SK-N-SH (cell line): ENCODE results near the gene NUP205. TPM values are rescaled to one million over a fixed set of nuclear protein-coding genes. Genes with fewer than 3 reads are reported as not detected.

Experiments
- CTCF ChIA-PET: fragments of 300-600, 350-600 bp; formaldehyde crosslinking; extraction: SDS; loops from one replicate; lab custom pipeline; 2021; lab: Yijun Ruan, JAX
- POLR2A ChIA-PET: fragments of 350-600 bp; sonication (Branson Sonifier 250); formaldehyde crosslinking; extraction: SDS; loops from one replicate; lab custom pipeline; 2020; ENCODE audit warnings: antibody characterized with exemption, inconsistent platforms; lab: Yijun Ruan, JAX
- DNase-seq: peaks from one replicate; pipeline ENCODE4 v3.0.0; 2012
- H2AFZ ChIP-seq: fragments of 200-600 bp; sonication (generic); 2 replicates; pipeline ENCODE4 v1.8.1; 2016; ENCODE audit warnings: antibody characterized with exemption, mild to moderate bottlenecking, low read depth
- H3F3A ChIP-seq: fragments of 200-600 bp; sonication (generic); replicated peaks from 2 replicates; pipeline ENCODE3; 2016; ENCODE audit warnings: antibody characterized with exemption, mild to moderate bottlenecking; ENCODE audit not compliant: insufficient read depth
- H3K27ac ChIP-seq, 2 experiments: fragments of 200-500 bp in 1 of 2; fragments of 200-600 bp in 1 of 2; sonication (Bioruptor generic) in 1 of 2; sonication (generic), shearing (Covaris generic) in 1 of 2; 2 replicates each; pipeline versions ENCODE4 v1.5.1 to v1.6.1; 2014 to 2016; ENCODE audit warnings: low read depth in 2 of 2, inconsistent platforms in 1 of 2, low read length in 1 of 2, mild to moderate bottlenecking in 1 of 2, mixed read lengths in 1 of 2
- H3K27me3 ChIP-seq: fragments of 200-600 bp; sonication (generic), shearing (Covaris generic); 2 replicates; pipeline ENCODE4 v1.6.1; 2016; ENCODE audit warnings: mixed run types; ENCODE audit not compliant: insufficient read depth
- H3K36me3 ChIP-seq, 2 experiments: fragments of 200-500 bp in 1 of 2; fragments of 200-600 bp in 1 of 2; sonication (Bioruptor generic) in 1 of 2; sonication (generic) in 1 of 2; replicated peaks in 1 of 2; 2 replicates each; pipeline versions ENCODE3 to v1.5.1; 2014 to 2016; ENCODE audit warnings: low read length in 1 of 2, mild to moderate bottlenecking in 1 of 2; ENCODE audit not compliant: insufficient read depth in 2 of 2, control insufficient read depth in 1 of 2
- H3K4me1 ChIP-seq, 2 experiments: fragments of 200-500 bp in 1 of 2; fragments of 200-600 bp in 1 of 2; sonication (Bioruptor generic) in 1 of 2; sonication (generic), shearing (Covaris generic) in 1 of 2; 2 replicates each; pipeline versions ENCODE4 v1.5.1 to v1.6.1; 2014 to 2016; ENCODE audit warnings: low read depth in 1 of 2, low read length in 1 of 2, mixed run types in 1 of 2; ENCODE audit not compliant: insufficient read depth in 2 of 2, control insufficient read depth in 1 of 2
- H3K4me2 ChIP-seq: fragments of 200-600 bp; sonication (generic), shearing (Covaris generic); 2 replicates; pipeline ENCODE4 v1.6.1; 2017; ENCODE audit warnings: mixed run types
- H3K4me3 ChIP-seq, 2 experiments: fragments of 200-500 bp in 1 of 2; fragments of 200-600 bp in 1 of 2; sonication (Bioruptor generic) in 1 of 2; sonication (generic), shearing (Covaris generic) in 1 of 2; 2 replicates each; pipeline versions ENCODE4 v1.5.1 to v1.8.1; 2014 to 2016; ENCODE audit warnings: low read depth in 2 of 2, inconsistent platforms in 1 of 2, low read length in 1 of 2, mild to moderate bottlenecking in 1 of 2, mixed read lengths in 1 of 2, moderate library complexity in 1 of 2
- H3K79me2 ChIP-seq: fragments of 200-600 bp; sonication (generic); 2 replicates; pipeline ENCODE4 v1.8.1; 2017; ENCODE audit warnings: mild to moderate bottlenecking; ENCODE audit not compliant: insufficient read depth
- H3K9ac ChIP-seq: fragments of 200-600 bp; sonication (generic); 2 replicates; pipeline ENCODE4 v1.6.1; 2017; ENCODE audit warnings: mixed run types
- H3K9me2 ChIP-seq: fragments of 200-600 bp; sonication (generic); 2 replicates; pipeline ENCODE4 v1.6.1; 2017; ENCODE audit warnings: mixed run types
- H3K9me3 ChIP-seq: fragments of 200-600 bp; sonication (generic); 2 replicates; pipeline ENCODE4 v1.6.1; 2017; ENCODE audit warnings: mixed run types, mild to moderate bottlenecking, moderate library complexity
- H4K20me1 ChIP-seq: fragments of 200-600 bp; sonication (generic); 2 replicates; pipeline ENCODE4 v1.6.1; 2017; ENCODE audit warnings: mild to moderate bottlenecking, mixed run types; ENCODE audit not compliant: insufficient read depth
- CTCF ChIP-seq: fragments of 200-600 bp; sonication (generic); IDR thresholded peaks from 2 replicates; pipeline ENCODE4 v1.6.1; 2017; ENCODE audit warnings: antibody characterized with exemption, mild to moderate bottlenecking, moderate library complexity
- ELF1 ChIP-seq: IDR thresholded peaks from 2 replicates; pipeline ENCODE4 v1.4.0; 2012
- EP300 ChIP-seq, 2 experiments: IDR thresholded peaks; 2 replicates each; pipeline versions ENCODE4 v1.4.0 to v1.6.1; 2012; ENCODE audit warnings: borderline replicate concordance in 1 of 2, low read depth in 1 of 2, low read length in 1 of 2
- EZH2phosphoT487 ChIP-seq: fragments of 200-600 bp; sonication (generic); IDR thresholded peaks from 2 replicates; pipeline ENCODE4 v1.6.1; 2017; ENCODE audit warnings: low read depth, mixed run types, mild to moderate bottlenecking, antibody characterized with exemption, moderate library complexity, borderline replicate concordance
- FOSL2 ChIP-seq: IDR thresholded peaks from 2 replicates; pipeline ENCODE4 v1.4.0; 2012; ENCODE audit warnings: low read depth, mild to moderate bottlenecking, moderate library complexity, borderline replicate concordance
- GABPA ChIP-seq: IDR thresholded peaks from 2 replicates; pipeline ENCODE4 v1.4.0; 2012; ENCODE audit warnings: low read depth, mild to moderate bottlenecking
- GATA2 ChIP-seq: sonication (generic); formaldehyde crosslinking; IDR thresholded peaks from 2 replicates; pipeline ENCODE4 v1.5.0; 2020; ENCODE audit warnings: mild to moderate bottlenecking, missing genetic modification reagents
- JUND ChIP-seq: IDR thresholded peaks from 2 replicates; pipeline ENCODE4 v1.4.0; 2012
- MXI1 ChIP-seq: IDR thresholded peaks from 2 replicates; pipeline ENCODE4 v1.6.1; 2012; ENCODE audit warnings: mild to moderate bottlenecking, low read depth, low read length, improper control_type of control experiment
- POLR2AphosphoS5 ChIP-seq: IDR thresholded peaks from 2 replicates; pipeline ENCODE4 v1.6.1; 2012; ENCODE audit warnings: low read depth, low read length
- RCOR1 ChIP-seq: fragments of 150-350 bp; IDR thresholded peaks from 2 replicates; pipeline ENCODE4 v1.6.1; 2017; ENCODE audit warnings: antibody characterized with exemption, low read length
- RFX5 ChIP-seq: IDR thresholded peaks from 2 replicates; pipeline ENCODE4 v1.6.1; 2012; ENCODE audit warnings: mild to moderate bottlenecking, improper control_type of control experiment, low read length
- SIN3A ChIP-seq: IDR thresholded peaks from 2 replicates; pipeline ENCODE4 v1.6.1; 2012; ENCODE audit warnings: low read depth, mild to moderate bottlenecking, low read length, moderate library complexity, borderline replicate concordance
- SMC3 ChIP-seq: IDR thresholded peaks from 2 replicates; pipeline ENCODE4 v1.6.1; 2012; ENCODE audit warnings: low read depth, low read length, improper control_type of control experiment
- TCF12 ChIP-seq: IDR thresholded peaks from 2 replicates; pipeline ENCODE4 v1.4.0; 2012
- TEAD4 ChIP-seq: IDR thresholded peaks from 2 replicates; pipeline ENCODE4 v1.4.0; 2012; ENCODE audit warnings: mild to moderate bottlenecking, borderline replicate concordance; ENCODE audit not compliant: insufficient read depth
- YY1 ChIP-seq: IDR thresholded peaks from 2 replicates; pipeline ENCODE4 v1.4.0; 2012; ENCODE audit warnings: low read depth, mild to moderate bottlenecking
- WGBS: methylation state at CpG from one replicate; pipeline ENCODE4 v1.1.6; 2017; ENCODE audit warnings: low lambda C conversion rate; 5-methylcytosine and 5-hydroxymethylcytosine counted together
- polyA plus RNA-seq, 3 experiments: library from polyadenylated mRNA; depleted of rRNA; stranded (reverse); fragments of >200 nt; gene quantifications; 2 replicates each; pipeline ENCODE4 v1.2.3, GENCODE V29; 2012
- TF ChIP-seq, protein P1 (sequence below): IDR thresholded peaks from 2 replicates; pipeline ENCODE4; 2012

NUP205 gene
- polyA plus RNA-seq, 1 of the 3 experiments (the other 2 are of a cell fraction) = 48.2 TPM

GRCh38 chr7:135519233-135519688, 38.5 kb upstream of the NUP205 start:
- H3K79me2 ChIP-seq = no peaks in the 10 kb centered on the region
- no peak overlapping the region for H3K9ac ChIP-seq
- no peaks in the 10 kb centered on the region for H3K4me1 ChIP-seq
- no peaks in the 10 kb centered on the region for H3K9me2 ChIP-seq
- ChIA-PET CTCF (interaction anchor here (0.7 to 1.3 kb wide), 2 partner anchors 43 to 179 kb away, joined by 3 read pairs; no protein-coding TSS in a partner anchor), POLR2A (interaction anchor here (0.5 kb wide), 1 partner anchor 147 kb away, joined by 3 read pairs; no protein-coding TSS in a partner anchor)
- no peak overlapping the region for H2AFZ ChIP-seq
- no peak overlapping the region for H3K27ac ChIP-seq
- H3K4me2 ChIP-seq = no peak overlapping the region
- no peaks in the 10 kb centered on the region for H3K27me3 ChIP-seq
- DNase-seq = no peak
- no peak for TF ChIP-seq YY1
- no peak for TF ChIP-seq FOSL2
- TF ChIP-seq TEAD4 = no peak
- TF ChIP-seq CTCF = no peak
- no peak for TF ChIP-seq ELF1
- no peak for TF ChIP-seq RFX5
- TF ChIP-seq SMC3 = no peak
- no peak for TF ChIP-seq EZH2phosphoT487
- TF ChIP-seq, protein P1, sequence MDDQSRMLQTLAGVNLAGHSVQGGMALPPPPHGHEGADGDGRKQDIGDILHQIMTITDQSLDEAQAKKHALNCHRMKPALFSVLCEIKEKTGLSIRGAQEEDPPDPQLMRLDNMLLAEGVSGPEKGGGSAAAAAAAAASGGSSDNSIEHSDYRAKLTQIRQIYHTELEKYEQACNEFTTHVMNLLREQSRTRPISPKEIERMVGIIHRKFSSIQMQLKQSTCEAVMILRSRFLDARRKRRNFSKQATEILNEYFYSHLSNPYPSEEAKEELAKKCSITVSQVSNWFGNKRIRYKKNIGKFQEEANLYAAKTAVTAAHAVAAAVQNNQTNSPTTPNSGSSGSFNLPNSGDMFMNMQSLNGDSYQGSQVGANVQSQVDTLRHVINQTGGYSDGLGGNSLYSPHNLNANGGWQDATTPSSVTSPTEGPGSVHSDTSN = no peak
- no peak for TF ChIP-seq GABPA
- TF ChIP-seq TCF12 = no peak
- no peak for TF ChIP-seq EP300 (IDR thresholded peaks at IDR 0.05; ENCODE audit: borderline replicate concordance in 1 of 2, low read depth in 1 of 2, low read length in 1 of 2)
- TF ChIP-seq GATA2 = no peak
- TF ChIP-seq POLR2AphosphoS5 = no peak
- no peak for TF ChIP-seq MXI1
- no peak for TF ChIP-seq RCOR1
- no peak for TF ChIP-seq SIN3A
- no peak for TF ChIP-seq JUND
- H3K36me3 ChIP-seq = no peaks in the 10 kb centered on the region
- no peaks in the 10 kb centered on the region for H3K9me3 ChIP-seq
- H3F3A ChIP-seq = no peaks in the 10 kb centered on the region
- no peak overlapping the region for H3K4me3 ChIP-seq
- H4K20me1 ChIP-seq = no peaks in the 10 kb centered on the region

DNA sequence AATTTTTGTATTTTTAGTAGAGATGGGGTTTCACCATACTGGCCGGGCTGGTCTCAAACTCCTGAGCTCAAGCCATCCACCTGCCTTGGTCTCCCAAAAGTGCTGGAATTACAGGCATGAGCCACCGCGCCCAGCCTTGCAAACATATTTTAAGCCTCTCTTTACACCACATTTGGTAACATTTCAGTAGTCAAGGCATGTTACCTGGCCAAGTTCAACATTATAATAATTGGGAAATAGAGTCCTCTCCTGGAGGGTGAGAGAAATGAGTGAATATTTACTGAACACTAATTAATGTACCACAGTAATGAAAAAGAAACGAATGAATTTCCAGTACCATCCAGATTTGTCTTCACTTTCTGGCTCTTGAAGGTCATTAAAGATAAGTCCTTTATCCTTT, 37.8 kb upstream of the NUP205 start:
- H4K20me1 ChIP-seq = no peaks in the 10 kb centered on the region
- H3K9me3 ChIP-seq = no peaks in the 10 kb centered on the region
- no peaks in the 10 kb centered on the region for H3K79me2 ChIP-seq
- no peak for TF ChIP-seq ELF1
- no peak for TF ChIP-seq JUND
- TF ChIP-seq POLR2AphosphoS5 = no peak
- TF ChIP-seq, all 33 proteins: peak for 0
- no peaks in the 10 kb centered on the region for H3K9me2 ChIP-seq
- H3K4me1 ChIP-seq = no peaks in the 10 kb centered on the region
- H3K4me2 ChIP-seq = no peak overlapping the region
- H3F3A ChIP-seq = no peaks in the 10 kb centered on the region
- H3K27ac ChIP-seq = no peak overlapping the region
- H3K4me3 ChIP-seq = no peak overlapping the region
- no peaks in the 10 kb centered on the region for H3K27me3 ChIP-seq
- WGBS = 83% methylated on average over 4 of the region's 4 CpGs
- CTCF ChIA-PET = interaction anchor here (0.7 to 1.3 kb wide), 3 partner anchors 7 to 180 kb away, joined by 3 read pairs; no protein-coding TSS in a partner anchor
- H3K36me3 ChIP-seq = no peaks in the 10 kb centered on the region
- H2AFZ ChIP-seq = no peak overlapping the region
- POLR2A ChIA-PET = no interaction called here
- no peak for DNase-seq
- no peak overlapping the region for H3K9ac ChIP-seq
